Epithelial cell of proximal tubule (primary cell): ENCODE measurements around the gene CEP112. TPM values are rescaled to one million over a fixed set of nuclear protein-coding genes. Genes with fewer than 3 reads are reported as not detected.

ENCODE experiments used
- DNase-seq: peaks from one replicate; pipeline ENCODE4 v3.0.0-alpha.2; 2011; ENCODE audit warnings: low read depth
- H3K4me3 ChIP-seq: 2 replicates; pipeline ENCODE4 v1.5.1; 2011; ENCODE audit warnings: low read depth, mild to moderate bottlenecking, low read length
- total RNA-seq: library from RNA; depleted of rRNA; stranded (reverse); fragments of >200 nt; gene quantifications from 2 replicates; pipeline ENCODE4 v1.2.3, GENCODE V29; 2015
- TF ChIP-seq, protein P1 (sequence below): conservative IDR thresholded peaks from 2 replicates; pipeline ENCODE4 v1.5.1; 2012; ENCODE audit warnings: low read depth, mild to moderate bottlenecking, low read length

Gene CEP112
- total RNA-seq, 1 donor from 2014 or later = 4.7 TPM

DNA sequence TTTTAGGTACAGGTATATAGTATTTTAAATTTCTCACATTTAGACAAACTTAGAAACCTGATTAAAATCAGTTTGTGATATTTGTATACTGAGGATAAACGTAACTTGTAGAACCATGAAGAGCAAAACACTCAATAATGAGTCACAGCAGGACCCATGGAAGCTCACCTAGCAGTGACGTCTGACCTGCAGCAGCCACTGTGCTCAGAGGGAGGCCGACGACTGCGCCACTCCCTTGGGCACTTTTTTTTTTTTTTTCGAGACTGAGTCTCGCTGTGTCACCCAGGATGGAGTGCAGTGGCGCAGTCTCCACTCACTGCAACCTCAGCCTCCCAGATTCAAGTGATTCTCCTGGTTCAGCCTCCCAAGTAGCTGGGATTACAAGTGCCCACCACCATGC, 524.3 kb downstream of the CEP112 start:
- no peak overlapping the region for H3K4me3 ChIP-seq
- no peak for DNase-seq
- TF ChIP-seq, protein P1, sequence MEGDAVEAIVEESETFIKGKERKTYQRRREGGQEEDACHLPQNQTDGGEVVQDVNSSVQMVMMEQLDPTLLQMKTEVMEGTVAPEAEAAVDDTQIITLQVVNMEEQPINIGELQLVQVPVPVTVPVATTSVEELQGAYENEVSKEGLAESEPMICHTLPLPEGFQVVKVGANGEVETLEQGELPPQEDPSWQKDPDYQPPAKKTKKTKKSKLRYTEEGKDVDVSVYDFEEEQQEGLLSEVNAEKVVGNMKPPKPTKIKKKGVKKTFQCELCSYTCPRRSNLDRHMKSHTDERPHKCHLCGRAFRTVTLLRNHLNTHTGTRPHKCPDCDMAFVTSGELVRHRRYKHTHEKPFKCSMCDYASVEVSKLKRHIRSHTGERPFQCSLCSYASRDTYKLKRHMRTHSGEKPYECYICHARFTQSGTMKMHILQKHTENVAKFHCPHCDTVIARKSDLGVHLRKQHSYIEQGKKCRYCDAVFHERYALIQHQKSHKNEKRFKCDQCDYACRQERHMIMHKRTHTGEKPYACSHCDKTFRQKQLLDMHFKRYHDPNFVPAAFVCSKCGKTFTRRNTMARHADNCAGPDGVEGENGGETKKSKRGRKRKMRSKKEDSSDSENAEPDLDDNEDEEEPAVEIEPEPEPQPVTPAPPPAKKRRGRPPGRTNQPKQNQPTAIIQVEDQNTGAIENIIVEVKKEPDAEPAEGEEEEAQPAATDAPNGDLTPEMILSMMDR = no peak

DNA sequence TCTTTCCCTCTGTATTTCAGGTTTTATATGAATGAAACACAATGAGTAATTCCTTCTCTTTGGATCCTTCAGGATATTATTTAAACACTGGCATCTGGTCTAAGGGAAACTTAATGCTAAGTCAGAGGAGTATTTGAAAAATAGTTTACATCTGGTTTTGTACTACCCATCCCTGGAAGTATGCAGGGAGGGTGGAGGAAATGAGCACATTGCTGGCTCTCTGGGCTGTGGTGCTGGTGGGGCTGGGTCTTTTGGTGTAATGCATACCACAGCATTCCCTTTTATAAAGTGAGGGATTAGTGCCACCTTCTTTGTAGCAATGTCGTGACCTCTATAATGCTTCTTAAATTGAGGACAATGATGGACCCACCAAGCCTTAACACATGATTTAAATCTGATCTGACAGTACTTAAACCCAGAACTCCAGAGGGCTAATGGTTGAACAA, 525.0 kb downstream of the CEP112 start:
- DNase-seq = no peak
- TF ChIP-seq, protein P1 = no peak
- H3K4me3 ChIP-seq = no peak overlapping the region

DNA sequence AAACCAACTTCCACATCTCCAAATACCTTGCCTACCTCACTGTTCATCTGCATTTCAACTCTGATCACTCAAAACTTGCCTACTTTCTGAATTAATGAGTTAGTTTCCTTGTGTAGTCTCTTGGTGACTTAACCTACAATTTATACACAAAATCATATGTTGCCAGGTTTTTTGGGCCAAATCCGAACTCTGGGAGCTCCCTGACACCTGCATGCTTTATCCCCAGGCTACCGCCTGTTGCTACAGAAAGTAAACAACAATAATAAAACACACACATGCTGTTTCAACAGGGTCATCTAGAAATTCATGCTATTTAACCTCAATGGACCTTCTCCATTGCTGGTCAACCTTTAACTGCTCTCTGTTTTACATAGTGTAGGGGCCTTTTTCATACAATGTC, 526.0 kb downstream of the CEP112 start:
- DNase-seq = no peak
- TF ChIP-seq, protein P1 = no peak
- no peak overlapping the region for H3K4me3 ChIP-seq

DNA sequence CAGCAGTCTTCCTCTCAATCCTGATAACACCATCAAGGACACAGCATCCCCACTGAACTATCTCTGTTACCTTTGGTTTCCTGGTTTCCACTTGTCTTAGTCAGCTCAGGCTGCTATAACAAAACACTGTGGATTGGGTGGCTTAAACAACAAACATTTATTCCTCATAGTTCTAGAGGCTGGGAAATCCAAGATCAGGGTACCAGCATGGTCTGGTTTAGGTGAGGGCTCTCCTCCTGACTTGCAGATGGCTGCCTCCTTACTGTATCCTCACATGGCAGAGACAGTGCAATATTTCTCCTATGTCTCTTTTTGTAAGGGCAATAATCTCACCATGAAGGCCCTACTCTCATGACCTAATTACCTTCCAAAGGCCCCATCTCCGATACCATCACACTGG, 527.2 kb downstream of the CEP112 start:
- H3K4me3 ChIP-seq = no peak overlapping the region
- no peak for DNase-seq
- TF ChIP-seq, protein P1 = no peak

DNA sequence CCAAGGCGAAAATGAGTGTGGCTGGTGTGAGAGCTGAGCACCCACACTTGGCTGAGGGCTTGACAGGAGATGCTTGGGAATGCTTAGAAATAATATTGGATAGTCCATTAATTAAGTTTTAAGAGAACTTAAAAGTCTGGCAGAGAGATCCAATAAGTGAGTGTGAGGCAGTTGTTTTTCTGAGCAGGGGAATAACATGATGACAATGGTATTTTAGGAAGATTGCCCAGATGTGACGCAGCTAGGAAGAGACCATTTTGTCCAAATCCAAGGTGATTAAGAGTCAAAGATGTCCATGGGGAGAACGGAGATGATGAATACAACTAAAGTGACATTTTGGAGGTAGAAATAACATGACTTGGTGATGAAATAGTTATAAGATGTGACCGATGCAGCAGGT, 527.7 kb downstream of the CEP112 start:
- no peak overlapping the region for H3K4me3 ChIP-seq
- TF ChIP-seq, protein P1 = no peak
- no peak for DNase-seq

DNA sequence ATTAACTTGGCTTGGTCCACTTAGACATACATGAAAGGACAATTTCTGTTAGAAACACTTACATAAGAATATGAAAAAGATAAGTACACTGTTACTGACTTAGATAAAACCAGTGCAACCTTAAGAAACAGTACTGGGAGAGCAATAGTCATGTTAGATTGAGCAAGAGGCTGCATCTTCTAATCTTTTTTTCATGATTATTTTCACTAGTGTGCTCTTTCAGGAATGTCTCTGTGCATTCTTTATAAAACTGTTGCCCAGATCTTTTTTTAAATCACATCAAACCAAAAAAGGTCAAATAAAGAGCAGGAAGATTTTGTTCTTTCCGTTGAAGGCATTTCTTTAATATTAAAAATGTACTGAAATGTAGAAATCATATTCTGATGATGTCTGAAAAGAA, 529.7 kb downstream of the CEP112 start:
- no peak overlapping the region for H3K4me3 ChIP-seq
- DNase-seq = no peak
- TF ChIP-seq, protein P1 = no peak

DNA sequence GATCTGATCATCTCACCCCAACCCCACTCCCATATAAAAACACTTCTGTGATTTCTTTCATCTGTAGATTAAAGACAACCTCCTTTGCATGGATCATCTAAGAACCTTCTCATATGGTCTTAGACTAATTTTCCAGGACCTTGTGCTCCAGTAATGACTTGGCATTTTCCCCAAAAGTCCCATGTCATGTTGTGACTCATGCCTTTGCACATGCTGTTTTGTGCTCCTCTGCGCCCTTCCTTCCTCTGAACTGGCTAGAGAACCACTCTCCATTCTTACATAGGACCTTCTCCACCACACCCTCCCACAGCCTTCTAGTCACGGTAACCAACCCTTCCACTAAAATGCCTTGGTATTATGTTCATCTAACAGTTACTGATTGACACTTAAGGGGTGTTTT, 531.0 kb downstream of the CEP112 start:
- DNase-seq = no peak
- H3K4me3 ChIP-seq = no peak overlapping the region

More for the DNA sequence above, 531.0 kb downstream of the CEP112 start:
- TF ChIP-seq, protein P1 = no peak
